HCT116 (cell line): ENCODE measurements around the gene COG5. TPM values are rescaled to one million over a fixed set of nuclear protein-coding genes. Genes with fewer than 3 reads are reported as not detected.

ENCODE experiments used
- ATAC-seq: fragments of 200-7000 bp; cut with Tn5 transposase; 2 replicates; pipeline ENCODE4 v1.9.1; 2020; ENCODE audit warnings: mild to moderate bottlenecking, moderate library complexity
- BruUV-seq: library from RNA; stranded (reverse); fragments of 400-500 nt; replicated peaks from 2 replicates; lab custom pipeline; 2021; lab: Mats Ljungman, UMichigan
- CTCF ChIA-PET: fragments of 300-600 bp; sonication (Branson Sonifier 250); formaldehyde crosslinking; loops from one replicate; lab custom pipeline; 2021; ENCODE audit warnings: antibody characterized with exemption; lab: Charles Lee
- POLR2A ChIA-PET: fragments of 300-600, 350-600 bp; sonication (Branson Sonifier 250); formaldehyde crosslinking; loops from one replicate; lab custom pipeline; 2021; ENCODE audit warnings: antibody characterized with exemption; lab: Charles Lee
- RAD21 ChIA-PET, 2 experiments: fragments of 300-600 bp; sonication (Branson Sonifier 250); formaldehyde crosslinking; loops; one replicate each; lab custom pipeline; 2023; ENCODE audit warnings: low total read pairs in 2 of 2; ENCODE audit not compliant: uncharacterized antibody in 2 of 2, unreplicated experiment in 2 of 2, low non-redundant PET in 1 of 2; lab: Charles Lee
- DNase-seq: peaks from one replicate; pipeline ENCODE4 v3.0.0-alpha.2; 2010; ENCODE audit warnings: low read depth, low spot score
- H2AFZ ChIP-seq: fragments of 200-600 bp; shearing (Covaris generic), sonication (generic); 2 replicates; pipeline ENCODE4 v1.6.1; 2017; ENCODE audit warnings: low read depth, mixed run types, mixed read lengths, antibody characterized with exemption, low read length; ENCODE audit not compliant: poor library complexity, severe bottlenecking
- H3K27ac ChIP-seq: 2 replicates; pipeline ENCODE4 v1.5.1; 2012; ENCODE audit warnings: low read depth, low read length
- H3K27me3 ChIP-seq: fragments of 200-600 bp; sonication (generic); 2 replicates; pipeline ENCODE4 v1.6.1; 2016; ENCODE audit warnings: mixed run types, low read length, mixed read lengths; ENCODE audit not compliant: insufficient read depth
- H3K36me3 ChIP-seq, 2 experiments: fragments of 200-500 bp in 1 of 2; fragments of 200-600 bp in 1 of 2; sonication (Bioruptor generic) in 1 of 2; sonication (generic) in 1 of 2; 2 replicates each; pipeline versions ENCODE4 v1.5.1 to v1.6.1; 2014 to 2016; ENCODE audit warnings: low read length in 2 of 2, inconsistent platforms in 1 of 2, mixed read lengths in 1 of 2, mixed run types in 1 of 2; ENCODE audit not compliant: insufficient read depth in 2 of 2, control insufficient read depth in 1 of 2
- H3K4me1 ChIP-seq, 2 experiments: fragments of 200-600 bp in 1 of 2; sonication (generic) in 1 of 2; 2 replicates each; pipeline versions ENCODE4 v1.5.1 to v1.6.1; 2012 to 2017; ENCODE audit warnings: low read length in 2 of 2, inconsistent platforms in 1 of 2, mild to moderate bottlenecking in 1 of 2, mixed read lengths in 1 of 2, mixed run types in 1 of 2, moderate library complexity in 1 of 2; ENCODE audit not compliant: insufficient read depth in 2 of 2, control insufficient read depth in 1 of 2
- H3K4me2 ChIP-seq: fragments of 200-600 bp; sonication (generic); 2 replicates; pipeline ENCODE4 v1.6.1; 2017; ENCODE audit warnings: mixed run types, low read length, mixed read lengths
- H3K4me3 ChIP-seq, 2 experiments: fragments of 200-600 bp in 1 of 2; sonication (generic) in 1 of 2; replicated peaks in 1 of 2; 2 replicates each; pipeline ENCODE4 v1.5.1; 2011 to 2016; ENCODE audit warnings: low read length in 2 of 2, control low read depth in 1 of 2, low read depth in 1 of 2, mild to moderate bottlenecking in 1 of 2, mixed read lengths in 1 of 2, mixed run types in 1 of 2
- H3K79me2 ChIP-seq: fragments of 200-600 bp; sonication (generic); 2 replicates; pipeline ENCODE4 v1.6.1; 2017; ENCODE audit warnings: mild to moderate bottlenecking, mixed run types, low read length, moderate library complexity, mixed read lengths; ENCODE audit not compliant: insufficient read depth
- H3K9ac ChIP-seq: fragments of 200-600 bp; sonication (generic); 2 replicates; pipeline ENCODE4 v1.6.1; 2016; ENCODE audit warnings: low read length, mixed read lengths
- H3K9me2 ChIP-seq: fragments of 200-600 bp; sonication (generic), shearing (Covaris generic); 2 replicates; pipeline ENCODE4 v1.6.1; 2017; ENCODE audit warnings: mixed run types, mild to moderate bottlenecking, moderate library complexity; ENCODE audit not compliant: insufficient read depth
- H3K9me3 ChIP-seq, 2 experiments: fragments of 200-500 bp in 1 of 2; fragments of 200-600 bp in 1 of 2; sonication (Bioruptor generic) in 1 of 2; sonication (generic) in 1 of 2; 2 replicates each; pipeline ENCODE4 v1.6.1; 2014 to 2017; ENCODE audit warnings: low read length in 2 of 2, mixed read lengths in 2 of 2, inconsistent platforms in 1 of 2, low read depth in 1 of 2, mild to moderate bottlenecking in 1 of 2, mixed run types in 1 of 2, moderate library complexity in 1 of 2; ENCODE audit not compliant: control insufficient read depth in 1 of 2, insufficient read depth in 1 of 2
- H4K20me1 ChIP-seq: fragments of 200-600 bp; sonication (generic), shearing (Covaris generic); 2 replicates; pipeline ENCODE4 v1.6.1; 2017; ENCODE audit warnings: mixed run types, mild to moderate bottlenecking, moderate library complexity; ENCODE audit not compliant: insufficient read depth
- ATF3 ChIP-seq: IDR thresholded peaks from 2 replicates; pipeline ENCODE4 v1.6.1; 2012
- CBX3 ChIP-seq: IDR thresholded peaks from 2 replicates; pipeline ENCODE4 v1.6.1; 2012; ENCODE audit warnings: low read depth
- CEBPB ChIP-seq: IDR thresholded peaks from 2 replicates; pipeline ENCODE4 v1.6.1; 2012; ENCODE audit warnings: low read depth
- CTCF ChIP-seq, 3 experiments: fragments of 200-600 bp in 1 of 3; sonication (generic) in 1 of 3; IDR thresholded peaks in 2 of 3; conservative IDR thresholded peaks in 1 of 3; 2 replicates each; pipeline ENCODE4 v1.5.1; 2012 to 2017; ENCODE audit warnings: low read depth in 2 of 3, low read length in 2 of 3, antibody characterized with exemption in 1 of 3, borderline replicate concordance in 1 of 3, control low read depth in 1 of 3, mild to moderate bottlenecking in 1 of 3, mixed read lengths in 1 of 3, mixed run types in 1 of 3, moderate library complexity in 1 of 3; ENCODE audit not compliant: insufficient read depth in 1 of 3
- EGR1 ChIP-seq: IDR thresholded peaks from 2 replicates; pipeline ENCODE4 v1.6.1; 2012; ENCODE audit warnings: low read depth
- ELF1 ChIP-seq: IDR thresholded peaks from 2 replicates; pipeline ENCODE4 v1.6.1; 2012; ENCODE audit warnings: low read depth, borderline replicate concordance
- EZH2 ChIP-seq: fragments of 200-600 bp; sonication (generic); IDR thresholded peaks from 2 replicates; pipeline ENCODE4 v1.6.1; 2017; ENCODE audit warnings: antibody characterized with exemption, mixed run types
- EZH2phosphoT487 ChIP-seq: fragments of 200-600 bp; IDR thresholded peaks from 2 replicates; pipeline ENCODE4 v1.6.1; 2018; ENCODE audit warnings: antibody characterized with exemption, borderline replicate concordance
- FOSL1 ChIP-seq: IDR thresholded peaks from 2 replicates; pipeline ENCODE4 v1.6.1; 2012; ENCODE audit warnings: low read depth
- POLR2AphosphoS5 ChIP-seq: IDR thresholded peaks from 2 replicates; pipeline ENCODE4 v1.6.1; 2011; ENCODE audit warnings: mild to moderate bottlenecking, low read depth, low read length, moderate library complexity
- RAD21 ChIP-seq: IDR thresholded peaks from 2 replicates; pipeline ENCODE4 v1.6.1; 2012; ENCODE audit warnings: low read depth, mild to moderate bottlenecking
- SIN3A ChIP-seq: IDR thresholded peaks from 2 replicates; pipeline ENCODE4 v1.6.1; 2012; ENCODE audit warnings: low read depth
- TCF7L2 ChIP-seq: IDR thresholded peaks from 2 replicates; pipeline ENCODE4 v1.7.0; 2011; ENCODE audit warnings: borderline replicate concordance, inconsistent platforms; ENCODE audit not compliant: insufficient read depth, insufficient read length; ENCODE audit errors: extremely low read depth
- YY1 ChIP-seq: IDR thresholded peaks from 2 replicates; pipeline ENCODE4 v1.6.1; 2011; ENCODE audit warnings: low read length, low read depth, moderate library complexity, mild to moderate bottlenecking; ENCODE audit not compliant: insufficient replicate concordance; ENCODE audit errors: extremely low read depth
- ZFX ChIP-seq: fragments of 450-650 bp; IDR thresholded peaks from 2 replicates; pipeline ENCODE4 v1.6.1; 2017
- ZNF274 ChIP-seq: fragments of 200-500 bp; sonication (Bioruptor generic); IDR thresholded peaks from 2 replicates; pipeline ENCODE4 v1.6.1; 2014; ENCODE audit warnings: mild to moderate bottlenecking, low read depth, low read length, inconsistent platforms
- intact Hi-C: fragments of 100-400 bp; cut with micrococcal nuclease; formaldehyde crosslinking; loops from 2 replicates; pipeline ENCODE4 v1.10.0; 2022
- total RNA-seq: library from RNA; stranded (reverse); gene quantifications from one replicate; pipeline ENCODE4 v1.2.1, GENCODE V29; 2021; ENCODE audit not compliant: unreplicated experiment

The COG5 gene
- total RNA-seq, 1 experiment from 2014 or later: 30.7 TPM

DNA sequence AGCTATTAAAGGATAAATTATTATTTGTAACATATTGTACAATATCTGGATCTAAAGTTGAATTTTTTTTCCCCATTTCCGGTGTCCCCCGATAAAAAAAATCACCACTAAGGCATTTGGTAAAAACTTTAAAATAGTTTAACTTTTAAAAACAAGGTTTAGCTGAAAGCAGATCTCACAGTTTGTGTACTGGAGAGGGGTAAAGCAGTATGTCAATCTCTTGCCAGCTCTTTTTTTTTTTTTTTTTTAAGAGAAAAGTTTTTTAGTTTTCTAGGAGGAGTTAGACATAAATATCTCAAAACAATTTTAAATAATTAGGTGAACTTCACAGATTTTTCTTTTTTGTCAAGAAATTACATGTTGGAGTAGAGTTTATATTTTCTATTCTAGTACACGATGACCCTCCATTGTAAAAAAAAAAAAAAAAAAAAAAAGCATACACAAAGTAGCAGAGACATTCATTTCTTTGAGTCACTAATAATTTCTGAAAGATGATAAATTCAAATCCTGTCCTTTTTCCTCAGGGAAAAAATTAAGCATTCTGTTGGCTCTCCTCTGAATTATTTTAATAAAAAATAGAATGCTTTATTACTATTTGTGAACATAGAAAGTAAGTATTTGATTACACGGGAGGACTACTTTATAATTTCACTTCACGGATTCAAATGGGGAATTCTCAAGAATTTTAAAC is 396.8 kb downstream of the COG5 start:
- TF ChIP-seq TCF7L2 (no peak), EZH2 (no peak), SIN3A (no peak), RAD21 (no peak), ZNF274 (no peak), CTCF (IDR thresholded peaks at IDR 0.05 in 2 of 3, conservative IDR thresholded peaks at IDR 0.05 in 1 of 3; ENCODE audit: borderline replicate concordance in 1 of 3, insufficient read depth in 1 of 3, low read depth in 2 of 3, low read length in 2 of 3) (no peak), EGR1 (no peak), ATF3 (no peak), CBX3 (no peak), EZH2phosphoT487 (no peak), ZFX (no peak), ELF1 (no peak), CEBPB (no peak), YY1 (no peak), POLR2AphosphoS5 (no peak), FOSL1 (no peak)
- Histone ChIP-seq H4K20me1 (no peaks in the 10 kb centered on the region), H3K27ac (peak overlapping the region; percentile 67; the same call in 1 of the 2 replicates), H3K4me2 (peak overlapping the region; percentile 93), H3K4me1 (peaks cover 5 to 18% of the 10 kb centered on the region in 2 experiments; a peak in 3 of 4 replicates), H3K36me3 (no peaks in the 10 kb centered on the region), H3K4me3 (peak overlapping the region; percentile 48 to 67; a peak in 3 of 4 replicates), H3K9ac (peak overlapping the region; percentile 59), H3K9me3 (no peaks in the 10 kb centered on the region), H3K27me3 (no peaks in the 10 kb centered on the region), H2AFZ (peak overlapping the region; percentile 98), H3K9me2 (no peaks in the 10 kb centered on the region), H3K79me2 (peaks cover 18% of the 10 kb centered on the region)
- no TSS peak for BruUV-seq
- no peak for ATAC-seq
- ChIA-PET CTCF (interaction anchor here (0.8 to 3.1 kb wide), 4 partner anchors 15 to 220 kb away, joined by 3 to 11 read pairs (median 8); no protein-coding TSS in a partner anchor), RAD21 (no interaction called here), POLR2A (interaction anchor here (0.7 to 1.0 kb wide), 3 partner anchors 16 to 849 kb away, joined by 3 to 8 read pairs (median 3); no protein-coding TSS in a partner anchor)
- intact Hi-C loops: loop anchor here (5.0 kb wide), 1 partner anchor 505 kb away; the partner anchor contains the start of gene CCDC71L
- no peak for DNase-seq
